NCI-H1417 (cell line): ENCODE results near the gene PRRT1.
A peak's percentile ranks its signal among the peaks of the same experiment; 100 is the strongest.
"Not testable (repeated sequence)": the region's sequence is repeated elsewhere in the genome, so short reads cannot be mapped to it uniquely, and the experiment has no call there.

Experiments used
- DNase-seq, 3 experiments: peaks; one replicate each; lab custom pipeline; 2025; lab: John Stamatoyannopoulos, UW

PRRT1 gene

GRCh38 chr6:32151181-32151862 lies 417 bp downstream of the PRRT1 start:
- no peak for DNase-seq

GRCh38 chr6:32149932-32150870 lies 1.5 kb downstream of the PRRT1 start:
- no peak for DNase-seq

GRCh38 chr6:32149092-32149755 lies 2.5 kb downstream of the PRRT1 start:
- no peak for DNase-seq

DNA sequence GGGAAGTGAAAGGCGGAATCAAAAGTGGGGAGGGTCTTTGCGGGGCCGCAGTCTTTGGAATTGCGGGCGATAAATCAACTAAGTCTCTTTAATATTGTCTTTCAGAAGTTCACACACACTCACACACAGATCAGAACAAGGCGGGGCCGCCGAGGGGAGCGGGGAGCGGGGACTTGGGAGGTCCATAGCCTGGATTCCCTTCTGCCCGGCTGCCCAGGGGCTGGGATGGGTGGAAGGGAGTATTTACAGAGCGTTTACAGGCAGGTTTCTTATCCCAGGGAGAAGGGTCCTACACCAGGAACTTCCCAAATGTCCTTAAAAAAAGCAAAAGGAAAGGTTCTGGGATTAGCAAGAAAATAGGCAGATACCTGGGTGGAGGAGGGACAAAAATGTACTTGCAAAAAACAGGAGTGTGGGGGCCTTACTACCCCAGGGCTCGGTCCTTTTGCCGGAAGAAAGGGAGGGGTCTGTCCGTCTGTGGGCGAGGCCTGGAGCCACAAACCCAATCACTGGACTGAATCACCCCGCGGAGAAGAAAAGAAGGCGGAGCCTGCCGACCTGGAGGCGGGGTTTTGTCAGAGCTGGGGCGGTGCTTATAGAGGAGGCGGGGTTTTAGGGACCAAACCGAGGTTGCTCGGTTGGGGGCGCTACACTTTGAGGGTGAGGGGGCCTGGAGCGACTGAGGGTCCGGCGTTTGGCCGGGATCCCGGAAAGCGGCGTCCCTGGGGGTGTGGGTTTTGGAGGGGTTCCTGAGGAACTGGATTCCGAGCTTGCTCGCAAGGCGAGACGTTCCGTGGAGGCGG lies 3.2 kb downstream of the PRRT1 start:
- peak in 1 of 3 experiments; percentile 18 for DNase-seq

DNA sequence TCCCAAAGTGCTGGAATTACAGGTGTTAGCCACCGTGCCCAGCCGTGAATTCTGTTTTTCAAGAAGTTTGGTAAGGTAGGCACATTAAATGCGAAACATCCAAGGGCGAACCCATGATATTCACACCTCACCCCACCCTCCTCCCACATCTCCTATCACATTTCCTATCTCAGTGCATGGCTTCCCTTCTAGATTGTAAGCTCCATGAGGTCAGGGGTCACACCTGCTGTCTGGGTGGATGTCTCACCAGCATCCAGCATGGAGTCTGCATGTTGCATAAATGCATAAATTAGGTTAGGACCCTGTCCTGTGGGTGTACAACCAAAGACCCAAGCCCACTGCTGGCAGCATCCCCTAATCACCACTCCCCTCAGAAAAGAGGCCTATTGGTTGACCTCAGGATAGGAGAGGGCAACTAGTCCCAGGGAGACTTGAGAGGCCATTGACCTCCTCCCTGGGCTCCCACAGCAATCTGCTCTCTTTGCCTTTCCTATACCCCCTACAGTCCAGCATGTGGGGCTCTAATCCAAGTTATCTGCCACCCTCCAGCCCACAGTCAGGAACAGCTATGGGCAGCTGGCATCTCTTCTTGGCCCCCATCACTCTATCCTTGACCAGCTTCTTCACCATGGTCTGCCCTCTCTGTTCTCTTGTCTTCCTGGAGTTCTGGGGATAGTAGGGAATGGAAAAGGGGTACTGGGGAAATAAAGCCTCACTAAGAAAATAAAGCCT lies 4.2 kb downstream of the PRRT1 start:
- DNase-seq: no peak

DNA sequence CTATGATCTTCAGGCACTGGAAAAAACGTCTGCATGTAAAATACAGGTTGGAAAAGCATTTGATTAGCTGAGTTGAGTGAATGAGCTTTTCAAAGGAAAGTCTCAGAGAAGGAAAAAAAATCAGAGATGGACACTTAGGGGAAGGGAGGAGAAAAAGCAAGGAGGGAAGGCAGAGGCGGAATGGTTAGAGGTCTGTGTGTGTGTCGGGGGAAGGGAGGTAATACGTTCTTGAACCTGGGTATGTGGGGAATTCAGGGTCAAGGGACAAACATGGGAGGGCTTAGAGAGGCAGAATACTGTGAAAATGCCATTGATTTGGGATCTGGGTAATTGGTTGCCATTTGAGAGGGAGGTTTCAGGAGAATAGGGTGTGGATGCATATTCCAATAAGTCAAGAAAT lies 5.1 kb downstream of the PRRT1 start:
- DNase-seq: no peak

GRCh38 chr6:32146287-32146686 lies 5.5 kb downstream of the PRRT1 start:
- DNase-seq: no peak

GRCh38 chr6:32144238-32144637 lies 7.5 kb downstream of the PRRT1 start:
- DNase-seq: not testable (repeated sequence)

GRCh38 chr6:32140420-32141046 lies 11.2 kb downstream of the PRRT1 start:
- DNase-seq: no peak

DNA sequence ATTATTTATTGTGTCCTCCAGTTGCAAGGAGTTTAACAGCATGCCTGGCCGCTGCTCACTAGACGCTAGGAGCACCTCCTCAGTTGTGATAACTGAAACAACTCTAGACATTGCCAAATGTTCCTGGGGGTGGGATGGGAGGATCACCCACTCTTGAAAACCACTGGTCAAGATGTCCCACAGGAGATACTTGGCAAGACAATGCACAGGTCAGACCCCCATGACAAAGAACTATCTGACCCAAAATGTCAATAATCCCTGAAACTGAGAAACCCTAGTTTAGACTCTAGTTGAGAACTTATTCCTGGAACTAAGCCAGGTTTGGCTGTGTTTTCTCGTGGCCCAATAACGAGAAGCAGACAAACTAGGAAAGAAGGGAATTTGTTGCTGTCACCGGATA lies 12.1 kb downstream of the PRRT1 start:
- no peak for DNase-seq

- no peak for DNase-seq
These were observed 14.3 kb downstream of the PRRT1 start for GRCh38 chr6:32137454-32137853.

DNA sequence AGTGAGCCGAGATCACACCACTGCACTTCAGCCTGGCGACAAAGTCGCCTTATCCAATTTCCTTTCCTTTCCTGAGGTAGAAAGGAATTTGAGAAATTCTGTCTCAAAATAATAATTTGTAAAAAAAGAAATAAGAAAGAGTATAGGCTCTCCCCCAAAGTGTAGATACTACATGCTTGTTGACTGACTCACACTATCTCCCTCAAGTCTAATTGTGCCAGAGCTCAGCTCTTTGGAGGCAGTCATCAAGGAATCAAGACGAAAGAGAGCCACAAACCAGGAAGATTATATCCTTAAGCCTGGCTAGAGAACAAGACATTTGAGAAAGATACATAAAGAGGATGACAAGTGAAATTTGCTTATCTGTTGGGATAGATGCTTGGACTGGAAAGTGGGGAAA lies 18.0 kb downstream of the PRRT1 start:
- no peak for DNase-seq

DNA sequence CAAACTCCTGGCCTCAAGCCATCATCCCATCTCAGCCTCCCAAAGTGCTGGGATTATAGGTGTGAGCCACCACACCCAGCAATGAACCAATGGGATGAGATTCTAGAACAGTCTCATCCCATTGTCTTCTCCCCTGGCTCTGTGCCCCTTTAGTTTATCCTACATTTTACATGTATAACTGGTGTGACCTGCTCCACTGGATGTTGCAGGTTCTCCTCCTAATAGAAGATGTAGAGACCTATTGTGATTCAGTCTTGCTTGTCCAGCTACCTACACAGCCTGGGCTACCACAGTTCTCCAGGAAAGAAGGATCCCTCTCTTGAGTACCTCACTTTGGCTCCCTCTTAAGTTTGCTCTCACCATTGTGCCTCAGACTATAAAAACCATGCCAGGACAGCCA lies 19.6 kb downstream of the PRRT1 start:
- no peak for DNase-seq

DNA sequence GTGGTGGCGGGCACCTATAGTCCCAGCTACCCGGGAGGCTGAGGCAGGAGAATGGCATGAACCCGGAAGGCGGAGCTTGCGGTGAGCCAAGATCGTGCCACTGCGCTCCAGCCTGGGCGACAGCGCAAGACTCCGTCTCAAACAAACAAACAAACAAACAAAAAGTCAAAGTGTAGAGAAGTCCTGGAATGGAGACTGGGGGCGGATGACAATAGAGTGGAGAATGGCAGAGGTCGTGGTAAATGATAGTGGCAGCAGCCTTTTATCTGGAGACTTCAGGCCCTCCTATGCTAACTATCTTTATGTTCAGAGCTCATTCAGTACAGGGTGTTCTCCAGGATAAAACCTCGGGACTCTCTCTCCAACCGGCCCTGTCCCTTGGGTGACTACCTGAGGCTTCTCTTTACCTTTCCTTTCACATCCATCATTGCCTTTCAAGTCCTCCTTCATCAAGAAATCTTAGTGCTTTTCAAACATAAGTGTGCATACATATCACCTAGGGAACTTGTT lies 20.2 kb downstream of the PRRT1 start:
- DNase-seq: no peak

DNA sequence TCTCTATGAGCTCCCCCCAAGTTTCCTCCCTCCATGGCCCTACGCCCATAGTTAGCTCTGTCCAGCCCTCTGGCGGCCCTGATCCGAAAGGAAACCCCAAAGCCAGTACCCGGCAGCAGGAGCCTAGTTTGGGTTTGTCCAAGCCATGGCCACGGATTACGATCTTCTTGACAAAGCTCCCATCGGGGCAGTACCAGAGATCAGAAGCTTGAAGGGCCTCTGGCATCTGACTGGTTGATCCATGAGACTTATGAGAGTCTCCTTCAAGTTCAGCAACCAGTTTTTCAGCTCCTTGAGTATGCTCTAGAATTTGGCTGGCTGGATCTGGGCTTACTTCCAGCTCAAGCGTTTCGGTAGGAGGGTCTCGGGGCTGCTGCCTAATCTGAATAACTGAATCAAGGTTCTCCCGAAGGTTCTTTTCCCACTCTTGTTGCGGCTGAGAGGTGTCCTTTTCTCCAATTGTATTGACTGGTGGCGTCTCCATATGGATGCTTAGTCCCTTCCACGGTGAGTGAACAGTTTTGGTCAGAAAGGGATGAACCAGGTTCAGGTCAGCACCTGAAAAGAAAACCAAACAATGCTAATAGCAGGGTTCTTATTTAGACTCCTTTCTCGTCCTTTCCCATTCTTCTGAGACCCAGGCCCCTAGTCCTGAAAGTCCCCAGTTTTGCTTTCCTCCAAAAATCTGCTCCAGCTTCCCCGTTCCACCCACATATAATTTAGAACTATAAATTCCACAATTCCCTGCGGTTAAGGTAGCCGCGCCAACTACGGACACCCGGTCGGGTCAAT lies 22.2 kb downstream of the PRRT1 start:
- DNase-seq: peak in 1 of 3 experiments; percentile 83

DNA sequence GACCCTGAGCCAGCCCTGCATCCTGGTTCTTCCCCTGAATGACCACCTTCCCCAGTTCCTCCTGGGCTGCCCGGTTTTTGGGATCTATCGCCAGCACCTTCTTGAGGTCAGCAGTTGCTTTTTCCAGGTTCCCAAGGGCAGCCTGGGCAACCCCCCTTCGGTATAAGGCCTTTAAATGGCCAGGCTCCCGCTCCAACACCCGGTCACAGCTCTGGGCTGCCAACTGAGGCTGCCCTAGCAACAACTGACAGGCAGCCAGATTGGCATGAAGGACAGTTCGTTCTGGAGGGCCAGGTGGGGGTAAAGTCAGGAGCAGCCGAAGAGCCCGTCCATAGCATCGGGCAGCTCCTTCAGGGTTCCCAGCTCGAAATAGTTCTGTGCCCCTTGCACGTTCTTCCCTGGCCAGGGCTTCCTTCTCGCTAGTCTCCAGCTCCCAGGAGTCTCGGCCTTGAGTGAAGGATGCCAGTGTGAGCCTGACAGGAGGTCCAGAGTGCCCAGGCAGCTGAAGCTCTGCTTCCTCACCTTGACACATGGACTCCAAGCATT lies 22.9 kb downstream of the PRRT1 start:
- DNase-seq: no peak

- DNase-seq: peak; percentile 95 to 99 (median 96)
These were observed 23.8 kb downstream of the PRRT1 start, which contains the start of gene ATF6B for GRCh38 chr6:32127717-32128592. ATF6B (minus strand) TSS chr6:32128246; CDS start chr6:32128207, 39 bp downstream.

GRCh38 chr6:32127409-32127716 lies 24.4 kb downstream of the PRRT1 start:
- DNase-seq: no peak
